Measurements from ENCODE around the gene MYEOV. TPM values are rescaled to one million over a fixed set of nuclear protein-coding genes. Genes with fewer than 3 reads are reported as not detected.
A peak's percentile ranks its signal among the peaks of the same experiment; 100 is the strongest.

MYEOV gene
- total RNA-seq, 1 experiment from 2014 or later = 0.52 TPM

DNA sequence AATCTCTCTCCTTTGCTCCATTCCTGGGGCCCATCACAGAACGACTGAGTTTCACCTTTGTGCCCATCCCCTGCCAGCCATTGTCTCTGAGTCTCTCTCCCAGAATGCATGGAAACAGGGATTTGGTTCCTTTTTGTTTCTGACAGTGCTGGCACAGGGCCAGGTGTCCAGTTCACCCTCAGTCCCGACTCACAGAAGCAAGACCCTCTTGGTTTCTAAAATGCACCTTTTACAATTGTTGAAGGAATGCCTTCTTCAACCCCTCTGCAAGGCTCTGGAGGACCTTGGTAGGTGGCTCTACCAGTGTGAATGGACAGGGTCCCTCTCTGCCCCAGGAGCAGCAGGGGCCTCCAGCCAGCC, 5.1 kb upstream of the MYEOV start:
- Histone ChIP-seq H3K36me3 (ENCODE audit: control insufficient read depth, insufficient read depth, low read length) (no peaks in the 10 kb centered on the region), H3K4me1 (peaks cover 47% of the 10 kb centered on the region), H3K9me3 (no peaks in the 10 kb centered on the region), H3K4me3 (ENCODE audit: low read depth, low read length) (peak overlapping the region; percentile 15), H3K27me3 (replicated peaks; ENCODE audit: control insufficient read depth, insufficient read depth, low read length) (no peaks in the 10 kb centered on the region)
- intact Hi-C loops (cut with micrococcal nuclease; ENCODE audit: unreplicated experiment) = loop anchor here (1.0 to 5.0 kb wide), 8 partner anchors 15 to 354 kb away; no protein-coding TSS in a partner anchor
- Mint-ChIP-seq H3K9me3 (ENCODE audit: unreplicated experiment) (no peaks in the 10 kb centered on the region), H3K4me3 (ENCODE audit: unreplicated experiment) (peak overlapping the region; percentile 65), H3K36me3 (ENCODE audit: insufficient read depth, unreplicated experiment) (no peaks in the 10 kb centered on the region), H3K27ac (ENCODE audit: unreplicated experiment) (peak overlapping the region; percentile 48), H3K27me3 (ENCODE audit: insufficient read depth, unreplicated experiment) (no peaks in the 10 kb centered on the region), H3K4me1 (ENCODE audit: low read depth, unreplicated experiment) (peaks cover 33% of the 10 kb centered on the region)
- TF ChIP-seq, protein P1, sequence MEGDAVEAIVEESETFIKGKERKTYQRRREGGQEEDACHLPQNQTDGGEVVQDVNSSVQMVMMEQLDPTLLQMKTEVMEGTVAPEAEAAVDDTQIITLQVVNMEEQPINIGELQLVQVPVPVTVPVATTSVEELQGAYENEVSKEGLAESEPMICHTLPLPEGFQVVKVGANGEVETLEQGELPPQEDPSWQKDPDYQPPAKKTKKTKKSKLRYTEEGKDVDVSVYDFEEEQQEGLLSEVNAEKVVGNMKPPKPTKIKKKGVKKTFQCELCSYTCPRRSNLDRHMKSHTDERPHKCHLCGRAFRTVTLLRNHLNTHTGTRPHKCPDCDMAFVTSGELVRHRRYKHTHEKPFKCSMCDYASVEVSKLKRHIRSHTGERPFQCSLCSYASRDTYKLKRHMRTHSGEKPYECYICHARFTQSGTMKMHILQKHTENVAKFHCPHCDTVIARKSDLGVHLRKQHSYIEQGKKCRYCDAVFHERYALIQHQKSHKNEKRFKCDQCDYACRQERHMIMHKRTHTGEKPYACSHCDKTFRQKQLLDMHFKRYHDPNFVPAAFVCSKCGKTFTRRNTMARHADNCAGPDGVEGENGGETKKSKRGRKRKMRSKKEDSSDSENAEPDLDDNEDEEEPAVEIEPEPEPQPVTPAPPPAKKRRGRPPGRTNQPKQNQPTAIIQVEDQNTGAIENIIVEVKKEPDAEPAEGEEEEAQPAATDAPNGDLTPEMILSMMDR (IDR thresholded peaks at IDR 0.05; ENCODE audit: insufficient read depth in 1 of 2, low read depth in 1 of 2, low read length in 1 of 2, severe bottlenecking in 1 of 2, unreplicated experiment in 1 of 2) = no peak
- no peak for DNase-seq
- ChIA-PET POLR2A (interaction anchor here (0.5 to 1.3 kb wide), 10 partner anchors 9 to 355 kb away, joined by 3 to 17 read pairs (median 4); no protein-coding TSS in a partner anchor), CTCF (interaction anchor here (0.6 to 1.7 kb wide), 11 partner anchors 9 to 381 kb away, joined by 3 to 15 read pairs (median 4); no protein-coding TSS in a partner anchor)
- TSS peak; percentile 90 for BruUV-seq (replicated peaks)

DNA sequence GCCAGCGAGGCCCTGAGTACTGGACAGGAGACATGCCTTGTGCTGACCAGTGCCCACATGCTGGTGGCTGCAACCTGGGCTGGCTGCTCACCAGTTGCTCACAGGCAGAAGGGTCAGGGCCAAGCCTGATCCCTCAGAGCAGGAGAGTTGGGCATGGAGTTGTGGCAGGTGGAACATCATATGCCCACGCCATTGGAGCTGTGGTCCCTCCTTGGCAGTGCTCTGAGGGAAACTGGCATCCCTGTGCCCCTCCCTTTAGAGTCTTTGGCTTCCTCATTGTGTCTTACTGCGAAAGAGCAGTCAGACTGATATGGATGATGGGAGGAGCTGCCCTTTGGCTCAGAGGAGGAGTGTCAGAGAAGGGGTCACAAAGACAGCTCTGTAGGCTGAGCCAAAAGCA, 3.1 kb upstream of the MYEOV start:
- no peak overlapping the region for H3K4me3 Mint-ChIP-seq (ENCODE audit: unreplicated experiment)
- Histone ChIP-seq H3K36me3 (ENCODE audit: control insufficient read depth, insufficient read depth, low read length) (no peaks in the 10 kb centered on the region), H3K4me3 (ENCODE audit: low read depth, low read length) (no peak overlapping the region), H3K4me1 (peaks cover 37% of the 10 kb centered on the region), H3K9me3 (no peaks in the 10 kb centered on the region), H3K27me3 (replicated peaks; ENCODE audit: control insufficient read depth, insufficient read depth, low read length) (no peaks in the 10 kb centered on the region)
- CTCF ChIA-PET = no interaction called here
- BruUV-seq (replicated peaks) = no TSS peak
- POLR2A ChIA-PET = no interaction called here
- H3K27me3 Mint-ChIP-seq (ENCODE audit: insufficient read depth, unreplicated experiment) = no peaks in the 10 kb centered on the region
- H3K9me3 Mint-ChIP-seq (ENCODE audit: unreplicated experiment) = no peaks in the 10 kb centered on the region
- no peak for DNase-seq
- intact Hi-C loops (cut with micrococcal nuclease; ENCODE audit: unreplicated experiment) = no loop called here
- no peaks in the 10 kb centered on the region for H3K36me3 Mint-ChIP-seq (ENCODE audit: insufficient read depth, unreplicated experiment)
- H3K4me1 Mint-ChIP-seq (ENCODE audit: low read depth, unreplicated experiment) = peaks cover 14% of the 10 kb centered on the region
- TF ChIP-seq, protein P1 (IDR thresholded peaks at IDR 0.05; ENCODE audit: insufficient read depth in 1 of 2, low read depth in 1 of 2, low read length in 1 of 2, severe bottlenecking in 1 of 2, unreplicated experiment in 1 of 2) = no peak
- no peak overlapping the region for H3K27ac Mint-ChIP-seq (ENCODE audit: unreplicated experiment)

DNA sequence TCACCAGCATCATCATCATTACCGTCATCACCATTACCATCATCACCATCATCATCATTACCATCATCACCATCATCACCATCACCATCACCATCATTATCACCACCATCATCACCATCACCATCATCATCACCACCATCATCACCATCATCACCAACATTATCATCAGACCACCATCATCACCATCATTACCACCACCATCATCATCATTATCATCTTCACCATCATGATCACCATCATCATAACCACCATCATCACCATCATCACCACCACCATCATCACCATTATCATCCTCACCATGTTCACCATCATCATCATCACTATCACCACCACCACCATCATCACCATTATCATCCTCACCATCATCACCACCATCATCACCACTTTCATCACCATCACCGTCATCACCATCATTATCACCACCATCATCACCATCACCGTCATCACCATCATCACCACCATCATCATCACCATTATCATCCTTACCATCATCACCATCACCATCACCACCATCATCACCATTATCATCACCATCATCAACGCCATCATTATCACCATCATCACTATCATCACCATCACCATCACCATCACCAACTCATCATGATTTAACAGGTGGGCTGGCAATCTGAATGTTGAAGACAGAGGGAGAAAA, 2.4 kb upstream of the MYEOV start:
- DNase-seq = no peak
- H3K36me3 Mint-ChIP-seq (ENCODE audit: insufficient read depth, unreplicated experiment) = no peaks in the 10 kb centered on the region
- no peak overlapping the region for H3K27ac Mint-ChIP-seq (ENCODE audit: unreplicated experiment)
- ChIA-PET CTCF (interaction anchor here (1.1 kb wide), 1 partner anchor 160 kb away, joined by 3 read pairs; no protein-coding TSS in a partner anchor), POLR2A (no interaction called here)
- Histone ChIP-seq H3K27me3 (replicated peaks; ENCODE audit: control insufficient read depth, insufficient read depth, low read length) (no peaks in the 10 kb centered on the region), H3K9me3 (no peaks in the 10 kb centered on the region), H3K4me3 (ENCODE audit: low read depth, low read length) (no peak overlapping the region), H3K4me1 (peaks cover 39% of the 10 kb centered on the region), H3K36me3 (ENCODE audit: control insufficient read depth, insufficient read depth, low read length) (no peaks in the 10 kb centered on the region)
- TF ChIP-seq, protein P1 (IDR thresholded peaks at IDR 0.05; ENCODE audit: insufficient read depth in 1 of 2, low read depth in 1 of 2, low read length in 1 of 2, severe bottlenecking in 1 of 2, unreplicated experiment in 1 of 2) = no peak
- BruUV-seq (replicated peaks) = no TSS peak
- peaks cover 11% of the 10 kb centered on the region for H3K4me1 Mint-ChIP-seq (ENCODE audit: low read depth, unreplicated experiment)
- no peak overlapping the region for H3K4me3 Mint-ChIP-seq (ENCODE audit: unreplicated experiment)
- H3K9me3 Mint-ChIP-seq (ENCODE audit: unreplicated experiment) = no peaks in the 10 kb centered on the region
- intact Hi-C loops (cut with micrococcal nuclease; ENCODE audit: unreplicated experiment) = no loop called here
- H3K27me3 Mint-ChIP-seq (ENCODE audit: insufficient read depth, unreplicated experiment) = no peaks in the 10 kb centered on the region

Measured in Caco-2 (cell line).